GM18502 (cell line): ENCODE results near the gene MYO1B.

ENCODE experiments used
- ATAC-seq: cut with Tn5 transposase; IDR thresholded peaks from one replicate; pipeline ENCODE4 v1.9.1; 2021; ENCODE audit warnings: mild to moderate bottlenecking; ENCODE audit not compliant: unreplicated experiment, poor library complexity

The MYO1B gene

GRCh38 chr2:191350826-191351225, 105.6 kb downstream of the MYO1B start:
- no peak for ATAC-seq

DNA sequence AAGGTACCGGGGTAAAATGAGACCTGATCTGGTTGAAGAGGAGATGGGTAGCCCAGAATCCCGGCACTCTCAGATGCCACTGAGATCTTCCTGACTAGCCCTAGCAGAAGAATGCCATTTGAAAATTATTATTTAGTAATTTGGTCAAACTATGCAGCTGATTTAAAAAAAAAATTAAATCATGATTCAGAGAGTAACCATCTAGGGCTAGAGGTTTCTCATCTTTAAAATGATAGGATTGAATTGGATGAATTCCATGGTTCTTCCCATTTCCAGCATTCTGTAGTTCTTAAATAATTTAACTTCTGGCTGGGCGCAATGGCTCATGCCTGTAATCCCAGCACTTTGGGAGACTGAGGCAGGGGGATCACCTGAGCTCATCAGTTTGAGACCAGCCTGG, 106.1 kb downstream of the MYO1B start:
- no peak for ATAC-seq

- no peak for ATAC-seq
These were observed 106.7 kb downstream of the MYO1B start for GRCh38 chr2:191351921-191352320.

DNA sequence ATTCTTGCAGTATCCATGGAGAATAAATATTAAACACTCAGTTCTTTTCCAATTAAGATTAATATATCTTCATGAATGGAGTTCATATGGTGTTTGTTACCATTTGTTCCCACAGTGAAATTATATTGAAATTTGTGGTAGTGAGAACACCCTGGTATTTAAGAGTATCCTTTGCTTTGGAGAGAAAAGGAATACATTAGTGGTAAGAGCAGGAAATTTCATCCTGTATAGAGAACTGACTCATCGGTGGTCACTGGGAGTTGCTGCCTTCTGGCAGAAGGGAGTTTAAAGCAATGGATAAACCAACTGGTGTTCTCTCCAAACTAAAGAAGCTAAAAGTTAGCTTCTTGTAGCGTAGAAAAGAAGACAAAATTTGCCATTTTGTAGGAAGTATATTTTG, 107.3 kb downstream of the MYO1B start:
- no peak for ATAC-seq

GRCh38 chr2:191355170-191355758, 110.1 kb downstream of the MYO1B start:
- no peak for ATAC-seq

DNA sequence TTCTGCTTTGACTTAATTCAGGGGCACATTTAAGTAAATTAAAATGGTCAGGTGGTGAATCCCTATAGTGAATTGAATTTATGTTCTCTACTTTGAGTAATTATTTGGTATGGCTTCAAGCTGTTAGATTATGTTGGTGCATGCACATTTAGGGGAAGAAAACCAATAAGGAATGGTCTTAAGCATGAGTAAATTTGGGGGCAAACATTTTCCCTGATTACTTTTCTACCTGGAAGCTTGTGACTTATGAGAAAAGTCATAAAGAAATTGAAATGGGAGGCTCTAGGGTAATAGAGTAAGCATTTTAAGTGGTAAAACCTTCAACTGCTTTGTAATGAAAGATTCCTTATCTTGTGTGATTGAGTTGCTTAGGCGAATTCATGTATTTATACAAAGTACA, 112.5 kb downstream of the MYO1B start:
- ATAC-seq: no peak

- ATAC-seq: no peak
These were observed 113.3 kb downstream of the MYO1B start for GRCh38 chr2:191358325-191359025.

- ATAC-seq: no peak
These were observed 113.9 kb downstream of the MYO1B start for GRCh38 chr2:191359133-191359532.

GRCh38 chr2:191360918-191361317, 115.7 kb downstream of the MYO1B start:
- no peak for ATAC-seq

DNA sequence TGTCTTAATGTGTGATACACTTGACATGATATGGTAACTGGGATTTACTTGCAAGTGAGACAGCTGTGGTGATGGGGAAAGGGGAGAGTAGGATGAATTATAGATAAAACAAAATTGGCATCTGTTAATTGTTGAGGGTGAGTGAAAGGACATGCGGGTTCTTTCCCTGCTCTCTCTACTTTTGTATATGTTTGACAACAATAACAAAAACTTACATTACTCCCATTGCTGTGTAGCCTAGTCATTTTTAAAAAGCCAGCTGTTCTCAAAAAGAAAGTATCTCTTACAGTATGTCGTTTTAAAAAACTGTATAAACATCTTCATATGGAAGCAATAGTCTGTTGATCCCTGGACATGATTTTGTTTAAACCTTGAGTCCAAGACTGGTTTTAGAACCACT, 117.6 kb downstream of the MYO1B start:
- ATAC-seq: no peak

DNA sequence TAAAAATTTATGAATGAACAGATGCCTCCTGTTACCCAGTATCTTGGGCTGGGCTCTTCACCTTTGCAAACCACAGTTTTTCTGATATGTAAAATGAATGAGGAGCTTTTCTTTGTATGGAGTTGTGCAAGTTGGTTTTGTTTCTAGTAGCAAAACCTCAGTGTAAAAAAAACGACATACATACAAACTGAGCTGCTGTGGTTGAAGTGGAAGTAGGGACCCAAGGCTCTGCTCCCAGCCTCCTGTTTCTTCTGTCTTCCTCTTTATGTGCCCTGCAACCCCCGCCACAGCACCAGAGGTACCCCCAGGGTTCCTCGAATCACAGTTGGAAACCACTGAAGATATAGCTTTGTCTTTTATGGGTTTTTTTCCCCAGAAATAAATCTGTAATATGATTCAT, 118.1 kb downstream of the MYO1B start:
- no peak for ATAC-seq

DNA sequence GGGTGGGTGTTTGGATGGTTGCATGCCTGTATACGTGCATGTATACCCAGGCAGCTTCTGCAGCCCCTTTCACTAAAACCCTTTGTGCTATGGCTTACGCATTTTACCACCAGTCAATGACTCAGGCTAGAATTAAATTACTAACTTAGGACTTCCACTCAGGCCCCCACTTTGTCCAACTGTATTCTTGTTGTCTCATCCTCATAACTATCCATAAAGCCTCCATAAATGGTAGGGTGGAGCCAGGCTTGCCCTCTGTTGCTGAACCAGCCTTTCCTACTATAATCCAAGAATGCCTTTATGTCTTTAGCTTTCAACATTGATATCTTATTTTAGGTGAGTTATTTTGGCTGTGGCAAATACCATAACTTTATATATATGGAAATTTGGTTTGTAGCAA, 119.9 kb downstream of the MYO1B start:
- ATAC-seq: no peak

DNA sequence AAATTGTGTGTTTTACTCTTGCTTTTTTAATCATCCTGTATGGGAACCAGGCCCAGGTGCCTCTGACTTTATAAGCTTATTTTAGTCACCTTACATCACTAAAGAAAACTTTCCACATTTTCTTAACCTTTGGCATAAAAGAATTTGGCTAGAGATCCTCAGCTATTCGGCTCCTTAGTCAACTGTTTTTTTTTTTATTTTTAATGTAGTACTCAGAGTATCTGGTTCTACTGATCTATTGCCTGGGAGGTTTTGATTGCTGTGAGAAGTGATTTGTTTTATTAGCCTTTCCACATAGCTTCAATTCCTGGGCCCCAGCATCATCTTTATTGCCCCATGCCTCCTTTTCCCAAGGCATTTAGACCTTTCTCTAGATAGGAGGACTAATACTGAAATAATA, 121.0 kb downstream of the MYO1B start:
- ATAC-seq: no peak

DNA sequence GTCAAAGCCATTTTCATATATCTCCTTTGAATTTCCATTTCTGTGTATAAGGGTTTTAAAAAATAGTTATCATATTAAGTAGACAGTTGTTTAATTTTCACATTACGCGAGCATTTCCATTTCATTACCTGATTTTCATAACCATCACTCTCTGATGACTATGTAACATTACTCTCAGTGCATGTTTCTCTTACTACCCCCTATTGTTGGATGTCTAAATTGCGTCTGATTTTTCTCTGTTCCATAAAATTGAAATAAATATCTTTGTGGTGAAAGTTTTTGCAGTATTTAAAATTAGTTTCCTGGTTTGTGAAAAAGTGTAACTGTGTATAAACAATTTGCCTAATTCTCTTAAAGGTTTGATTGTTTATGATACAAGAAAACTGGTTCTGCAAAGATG, 123.8 kb downstream of the MYO1B start:
- ATAC-seq: no peak

- ATAC-seq: no peak
These were observed 129.2 kb downstream of the MYO1B start for GRCh38 chr2:191374366-191374765.

GRCh38 chr2:191374939-191375338, 129.7 kb downstream of the MYO1B start:
- ATAC-seq: no peak

DNA sequence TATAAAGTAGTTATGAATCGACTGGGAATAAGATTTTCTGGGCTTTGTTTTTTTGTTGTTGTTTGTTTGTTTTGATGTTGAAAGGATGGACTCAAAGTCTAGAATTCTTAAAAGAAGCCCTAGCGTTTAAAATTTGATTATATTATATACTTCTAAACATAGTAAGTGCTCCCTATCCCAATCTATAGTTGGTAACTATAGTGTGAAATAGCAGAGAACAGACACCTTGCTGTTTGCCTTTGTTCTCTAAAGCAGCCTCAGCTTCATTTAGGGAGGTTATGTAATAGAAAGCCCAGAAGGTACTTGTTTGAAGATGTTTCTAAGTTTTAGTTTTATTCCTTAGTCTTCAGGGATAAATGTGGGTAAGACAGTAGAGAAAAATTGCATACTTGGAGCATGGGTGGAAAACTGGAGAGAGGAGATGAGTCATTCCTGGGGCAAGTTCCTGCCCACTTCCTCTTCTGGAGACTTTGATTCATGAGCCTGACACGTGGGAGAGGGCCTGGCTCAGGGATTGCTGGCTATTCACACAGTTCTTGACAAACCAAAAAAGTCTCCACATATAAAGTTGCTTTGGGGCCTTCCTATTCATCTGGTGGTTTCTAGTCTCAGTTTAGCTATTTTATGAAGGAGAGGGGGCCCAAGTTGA, 131.9 kb downstream of the MYO1B start:
- peak; percentile 93 for ATAC-seq

DNA sequence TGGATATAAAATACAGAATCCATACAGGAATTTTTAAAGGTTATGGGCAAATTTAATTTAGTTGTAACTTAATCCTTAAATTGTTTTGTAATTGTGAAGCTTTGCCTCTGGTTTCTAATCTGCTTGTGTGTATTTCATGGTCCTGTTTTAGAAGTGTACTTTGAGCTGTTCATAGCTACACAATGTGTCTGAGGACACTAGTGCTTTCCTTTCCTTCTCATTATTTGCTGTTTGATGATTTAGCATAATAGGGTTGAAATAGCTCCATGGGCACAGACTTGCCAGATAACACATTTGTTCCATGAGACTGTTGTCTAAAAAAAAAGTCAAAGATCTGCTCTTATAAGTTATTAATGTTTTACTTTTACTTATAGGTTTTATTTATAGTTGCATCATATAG, 134.2 kb downstream of the MYO1B start:
- ATAC-seq: no peak

DNA sequence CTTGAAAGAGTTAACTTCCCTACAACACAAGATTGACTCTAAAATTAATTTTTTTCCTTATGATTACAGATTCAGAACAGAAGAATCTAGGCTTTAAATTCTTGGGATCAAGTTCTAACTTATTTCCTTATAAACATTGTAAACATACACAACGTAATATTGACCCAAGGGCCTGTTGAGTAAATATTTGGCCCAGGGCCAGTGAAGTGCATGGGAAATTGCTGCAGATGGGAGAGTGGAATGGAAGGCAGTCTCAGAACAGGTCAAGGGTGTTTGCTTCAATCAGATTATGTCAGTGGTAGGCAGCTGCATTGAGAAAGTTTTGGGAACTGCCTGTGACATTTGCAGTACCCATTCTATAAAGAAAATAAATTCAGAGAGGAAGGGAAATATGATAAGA, 137.6 kb downstream of the MYO1B start:
- no peak for ATAC-seq

DNA sequence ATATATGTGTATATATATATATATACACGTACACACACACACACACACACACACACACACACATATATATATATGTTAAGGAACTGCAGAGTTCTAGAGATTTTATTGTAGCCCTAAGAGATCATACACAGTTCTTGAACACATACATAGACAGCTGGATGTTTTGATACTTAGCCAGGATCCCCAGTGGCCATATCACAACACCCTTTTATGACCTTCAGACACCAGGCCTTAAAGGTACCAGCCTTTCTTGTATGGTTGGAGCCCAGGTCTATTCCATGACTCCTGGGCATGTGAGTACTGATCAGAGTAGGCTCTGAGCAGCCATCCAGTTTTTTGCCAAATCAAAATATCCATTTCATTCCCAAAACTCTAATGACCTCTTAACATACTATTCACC, 138.3 kb downstream of the MYO1B start:
- no peak for ATAC-seq

DNA sequence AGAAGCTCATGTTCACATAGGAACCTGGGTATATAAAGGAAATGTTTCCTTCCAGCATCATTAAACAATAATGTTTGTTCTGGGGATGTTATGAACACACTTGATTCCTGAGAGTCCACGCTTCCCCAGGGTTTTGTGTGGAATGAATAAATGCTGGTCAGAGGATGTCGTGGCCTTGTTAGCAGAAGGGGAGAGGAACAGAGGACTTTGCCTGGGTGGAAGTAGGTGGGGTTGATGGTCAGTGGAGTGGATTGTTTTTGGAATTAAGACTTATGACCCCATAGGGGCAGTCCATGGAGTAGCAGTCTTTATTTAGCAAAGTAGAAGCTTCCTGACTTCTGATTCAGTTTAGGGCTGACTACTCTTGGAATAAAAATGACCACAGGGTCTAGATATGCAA, 139.6 kb downstream of the MYO1B start:
- ATAC-seq: no peak
